Measurements from ENCODE around the gene ATG4C.
A peak's percentile ranks its signal among the peaks of the same experiment; 100 is the strongest.

ATG4C gene

GRCh38 chr1:62905872-62906271, 121.9 kb downstream of the ATG4C start:
- DNase-seq = no peak

- peak; percentile 1 for DNase-seq
Measured at GRCh38 chr1:62906428-62906886, 122.5 kb downstream of the ATG4C start.

DNA sequence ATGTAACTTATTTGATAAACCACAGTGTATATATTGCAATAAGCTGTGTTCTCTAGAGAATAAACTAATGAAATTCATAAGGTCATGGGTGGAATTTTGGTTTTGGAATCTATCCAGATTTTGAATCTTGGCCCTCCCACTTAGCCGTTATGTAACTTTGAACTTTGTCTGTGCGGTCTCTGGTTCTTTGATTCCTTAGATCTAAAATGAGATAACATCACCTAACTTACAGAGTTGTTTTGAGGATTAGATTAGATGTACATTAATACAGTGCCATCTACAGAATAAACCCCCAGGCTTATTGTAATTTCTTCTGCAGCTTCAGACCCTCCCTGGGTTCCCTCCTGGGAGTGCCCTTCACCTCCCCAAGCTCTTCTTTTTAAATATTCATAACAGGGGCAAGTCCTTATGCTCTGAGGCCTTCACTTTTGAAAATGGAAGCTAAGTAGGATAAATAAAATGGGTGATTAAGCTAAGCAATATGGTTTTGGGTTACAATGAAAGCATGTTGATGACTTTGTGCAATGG, 124.3 kb downstream of the ATG4C start:
- DNase-seq = no peak

DNA sequence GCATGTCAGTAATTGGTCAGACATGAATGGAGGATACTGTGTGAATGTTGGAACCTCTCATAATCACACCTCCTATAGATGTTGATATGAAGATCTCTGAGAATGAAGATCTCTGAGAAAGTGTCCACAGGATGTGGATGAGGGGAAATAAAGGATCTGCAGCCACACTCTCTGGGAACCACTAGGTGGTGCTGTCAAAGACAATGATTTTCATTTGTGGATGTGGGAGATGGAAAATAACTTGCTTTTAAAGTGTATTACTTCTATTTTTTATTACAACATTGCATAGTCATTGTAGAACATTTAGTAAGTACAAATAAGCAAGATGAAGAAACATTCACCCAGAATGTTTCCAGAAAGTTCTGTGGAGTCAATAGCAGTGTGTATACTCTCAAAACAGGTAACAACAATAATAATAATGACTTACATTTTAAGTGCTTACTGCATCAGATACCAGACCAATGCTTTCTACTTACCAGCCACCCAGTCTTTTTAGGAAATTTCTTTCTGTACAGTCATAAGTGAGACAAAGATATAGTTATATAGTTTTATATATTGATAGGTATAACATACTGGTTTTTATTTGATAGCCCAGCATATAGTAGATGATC, 128.2 kb downstream of the ATG4C start:
- no peak for DNase-seq
